ENCODE data around the gene PELI1.

The PELI1 gene

GRCh38 chr2:64179582-64180321 lies 35.5 kb upstream of the PELI1 start (continued):
- no peak for TF ChIP-seq ZNF155 (tag by site-specific recombination; IDR thresholded peaks at IDR 0.05)
- no peak for TF ChIP-seq ZNF791 (tag by site-specific recombination; IDR thresholded peaks at IDR 0.05)
- TF ChIP-seq RBAK (tag by site-specific recombination; IDR thresholded peaks at IDR 0.05) = no peak
- no peak for TF ChIP-seq FEZF1 (tag by site-specific recombination; IDR thresholded peaks at IDR 0.05)
- no peak for TF ChIP-seq ZNF660 (tag by site-specific recombination; IDR thresholded peaks at IDR 0.05)
- TF ChIP-seq ZNF174 (tag by site-specific recombination; IDR thresholded peaks at IDR 0.05) = no peak
- no peak for TF ChIP-seq ZNF654 (tag by site-specific recombination; IDR thresholded peaks at IDR 0.05; ENCODE audit: low read depth)
- TF ChIP-seq ZBTB21 (tag by site-specific recombination; IDR thresholded peaks at IDR 0.05) = no peak
- no peak for TF ChIP-seq TRIM28 (IDR thresholded peaks at IDR 0.05; ENCODE audit: borderline replicate concordance, low read length)
- no peak for TF ChIP-seq GLI4 (tag by site-specific recombination; IDR thresholded peaks at IDR 0.05)

- POLR2A ChIA-PET = no interaction called here
Observed at GRCh38 chr2:64177315-64177714, 33.1 kb upstream of the PELI1 start.

More at GRCh38 chr2:64177315-64177714, 33.1 kb upstream of the PELI1 start:
- no peaks in the 10 kb centered on the region for H3K4me1 ChIP-seq (ENCODE audit: control insufficient read depth, insufficient read depth, low read length)
- H3K36me3 ChIP-seq (ENCODE audit: control insufficient read depth in 2 of 2, insufficient read depth in 1 of 2, low read length in 2 of 2) = no peaks in the 10 kb centered on the region
- no peak overlapping the region for H3K4me3 ChIP-seq (ENCODE audit: low read depth, low read length)
- H3K9me3 ChIP-seq (ENCODE audit: control insufficient read depth, insufficient read depth, low read depth, low read length) = no peaks in the 10 kb centered on the region
- TF ChIP-seq ZNF292 (tag by site-specific recombination; IDR thresholded peaks at IDR 0.05; ENCODE audit: borderline replicate concordance, low read depth) (no peak), ZBTB1 (tag by site-specific recombination; IDR thresholded peaks at IDR 0.05) (no peak), ZNF639 (tag by site-specific recombination; IDR thresholded peaks at IDR 0.05) (no peak), ZNF785 (tag by site-specific recombination; IDR thresholded peaks at IDR 0.05) (no peak), SCRT1 (tag by site-specific recombination; IDR thresholded peaks at IDR 0.05; ENCODE audit: borderline replicate concordance) (no peak), ZNF423 (tag by site-specific recombination; IDR thresholded peaks at IDR 0.05) (no peak), ZNF175 (tag by site-specific recombination; IDR thresholded peaks at IDR 0.05) (no peak), ZNF335 (tag by site-specific recombination; conservative IDR thresholded peaks at IDR 0.05) (no peak), ZNF621 (tag by site-specific recombination; IDR thresholded peaks at IDR 0.05) (no peak), ZNF529 (tag by site-specific recombination; IDR thresholded peaks at IDR 0.05; ENCODE audit: insufficient replicate concordance) (no peak), ZSCAN5A (tag by site-specific recombination; IDR thresholded peaks at IDR 0.05) (no peak), ZBTB17 (tag by site-specific recombination; IDR thresholded peaks at IDR 0.05) (no peak), ZNF16 (tag by site-specific recombination; IDR thresholded peaks at IDR 0.05; ENCODE audit: low read depth) (no peak), ZNF324 (tag by site-specific recombination; IDR thresholded peaks at IDR 0.05) (no peak), ZNF707 (tag by site-specific recombination; IDR thresholded peaks at IDR 0.05) (no peak), ZNF202 (tag by site-specific recombination; IDR thresholded peaks at IDR 0.05; ENCODE audit: borderline replicate concordance) (no peak)
- TF ChIP-seq, protein P1, sequence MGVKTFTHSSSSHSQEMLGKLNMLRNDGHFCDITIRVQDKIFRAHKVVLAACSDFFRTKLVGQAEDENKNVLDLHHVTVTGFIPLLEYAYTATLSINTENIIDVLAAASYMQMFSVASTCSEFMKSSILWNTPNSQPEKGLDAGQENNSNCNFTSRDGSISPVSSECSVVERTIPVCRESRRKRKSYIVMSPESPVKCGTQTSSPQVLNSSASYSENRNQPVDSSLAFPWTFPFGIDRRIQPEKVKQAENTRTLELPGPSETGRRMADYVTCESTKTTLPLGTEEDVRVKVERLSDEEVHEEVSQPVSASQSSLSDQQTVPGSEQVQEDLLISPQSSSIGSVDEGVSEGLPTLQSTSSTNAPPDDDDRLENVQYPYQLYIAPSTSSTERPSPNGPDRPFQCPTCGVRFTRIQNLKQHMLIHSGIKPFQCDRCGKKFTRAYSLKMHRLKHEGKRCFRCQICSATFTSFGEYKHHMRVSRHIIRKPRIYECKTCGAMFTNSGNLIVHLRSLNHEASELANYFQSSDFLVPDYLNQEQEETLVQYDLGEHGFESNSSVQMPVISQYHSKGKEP (tag by site-specific recombination; IDR thresholded peaks at IDR 0.05) = no peak
- TF ChIP-seq, protein P2, sequence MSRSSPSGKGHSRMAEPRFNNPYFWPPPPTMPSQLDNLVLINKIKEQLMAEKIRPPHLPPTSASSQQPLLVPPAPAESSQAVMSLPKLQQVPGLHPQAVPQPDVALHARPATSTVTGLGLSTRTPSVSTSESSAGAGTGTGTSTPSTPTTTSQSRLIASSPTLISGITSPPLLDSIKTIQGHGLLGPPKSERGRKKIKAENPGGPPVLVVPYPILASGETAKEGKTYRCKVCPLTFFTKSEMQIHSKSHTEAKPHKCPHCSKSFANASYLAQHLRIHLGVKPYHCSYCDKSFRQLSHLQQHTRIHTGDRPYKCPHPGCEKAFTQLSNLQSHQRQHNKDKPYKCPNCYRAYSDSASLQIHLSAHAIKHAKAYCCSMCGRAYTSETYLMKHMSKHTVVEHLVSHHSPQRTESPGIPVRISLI (tag by site-specific recombination; IDR thresholded peaks at IDR 0.05) = no peak
- CTCF ChIA-PET = interaction anchor here (0.6 kb wide), 1 partner anchor 1879 kb away, joined by 3 read pairs; no protein-coding TSS in a partner anchor
- no peak overlapping the region for H3K27ac ChIP-seq (ENCODE audit: extremely low read depth, low read depth, low read length)
